Activated gamma-delta T cell treated with Interleukin-2 at 50 U/mL for 16 hours (primary cell): Measurements from ENCODE around the gene FAM174C.

Experiments
- DNase-seq: peaks from one replicate; pipeline ENCODE4 v3.0.0-alpha.2; 2020

The FAM174C gene

GRCh38 chr19:1325568-1326294, 50.4 kb downstream of the FAM174C start:
- DNase-seq: no peak

- no peak for DNase-seq
Measured at GRCh38 chr19:1327125-1327524, 51.8 kb downstream of the FAM174C start.
